ENCODE results near the gene ME3.

Gene ME3

DNA sequence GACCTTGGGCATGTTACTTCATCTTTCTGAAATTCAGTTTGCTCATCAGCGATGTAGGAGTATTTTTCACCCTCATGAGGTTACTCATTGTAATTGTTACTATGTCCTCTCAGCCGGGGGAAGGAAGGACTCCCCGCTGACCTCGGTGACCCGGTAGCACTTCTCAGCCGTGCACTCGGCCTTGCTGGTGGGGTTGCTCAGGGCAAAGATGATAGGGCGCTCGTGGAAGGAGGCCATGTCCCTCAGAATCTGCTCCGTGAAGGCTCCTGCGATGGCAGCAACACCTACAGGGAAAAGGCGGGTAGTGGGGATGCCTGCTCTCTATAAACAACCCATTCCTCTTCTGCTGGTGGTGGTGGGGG, 225.5 kb downstream of the ME3 start:
- DNase-seq (ENCODE audit: low read depth), result no peak
- H3K4me3 ChIP-seq (ENCODE audit: low read depth, low read length), result no peak overlapping the region
- TF ChIP-seq, protein P1, sequence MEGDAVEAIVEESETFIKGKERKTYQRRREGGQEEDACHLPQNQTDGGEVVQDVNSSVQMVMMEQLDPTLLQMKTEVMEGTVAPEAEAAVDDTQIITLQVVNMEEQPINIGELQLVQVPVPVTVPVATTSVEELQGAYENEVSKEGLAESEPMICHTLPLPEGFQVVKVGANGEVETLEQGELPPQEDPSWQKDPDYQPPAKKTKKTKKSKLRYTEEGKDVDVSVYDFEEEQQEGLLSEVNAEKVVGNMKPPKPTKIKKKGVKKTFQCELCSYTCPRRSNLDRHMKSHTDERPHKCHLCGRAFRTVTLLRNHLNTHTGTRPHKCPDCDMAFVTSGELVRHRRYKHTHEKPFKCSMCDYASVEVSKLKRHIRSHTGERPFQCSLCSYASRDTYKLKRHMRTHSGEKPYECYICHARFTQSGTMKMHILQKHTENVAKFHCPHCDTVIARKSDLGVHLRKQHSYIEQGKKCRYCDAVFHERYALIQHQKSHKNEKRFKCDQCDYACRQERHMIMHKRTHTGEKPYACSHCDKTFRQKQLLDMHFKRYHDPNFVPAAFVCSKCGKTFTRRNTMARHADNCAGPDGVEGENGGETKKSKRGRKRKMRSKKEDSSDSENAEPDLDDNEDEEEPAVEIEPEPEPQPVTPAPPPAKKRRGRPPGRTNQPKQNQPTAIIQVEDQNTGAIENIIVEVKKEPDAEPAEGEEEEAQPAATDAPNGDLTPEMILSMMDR (IDR thresholded peaks at IDR 0.05; ENCODE audit: low read depth, low read length, missing control alignments), result no peak
- in situ Hi-C loops (cut with HindIII; ENCODE audit: low sequenced_read_pairs), result no loop called here

DNA sequence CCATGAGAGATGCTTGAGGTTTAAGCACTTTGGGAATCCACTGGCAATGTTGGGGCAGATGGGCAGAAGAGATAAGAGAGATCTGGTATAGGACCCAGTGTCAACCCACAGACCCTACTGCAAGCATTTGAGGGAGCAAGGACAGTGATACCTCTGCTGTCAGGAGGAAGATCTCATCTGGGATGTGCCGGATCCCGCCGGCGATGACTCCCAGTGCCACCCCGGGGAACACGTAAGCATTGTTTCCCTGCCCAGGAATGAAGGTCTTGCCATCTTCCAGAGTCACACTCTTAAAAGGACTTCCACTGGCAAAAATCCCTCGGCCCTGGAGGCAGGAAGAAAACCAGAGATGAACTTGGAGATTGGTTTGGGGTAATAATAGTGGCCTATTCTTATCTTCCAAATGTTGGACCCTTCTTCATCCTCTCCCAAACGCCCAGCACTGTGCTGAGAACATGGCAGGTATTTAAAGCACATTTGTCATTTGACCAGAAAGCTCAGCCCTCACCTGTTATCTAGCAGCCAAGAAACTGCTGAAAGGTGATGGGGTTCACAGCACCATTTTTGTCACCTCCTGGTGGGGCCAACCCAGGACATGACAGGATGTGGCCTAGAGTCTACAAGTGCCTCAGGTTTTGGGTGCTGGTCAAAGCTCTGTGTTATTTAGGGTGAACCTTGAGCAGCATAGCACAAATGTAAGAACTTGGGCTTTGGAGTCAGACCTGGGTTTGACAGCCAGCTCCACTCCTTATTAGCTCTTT, 226.1 kb downstream of the ME3 start:
- H3K4me3 ChIP-seq (ENCODE audit: low read depth, low read length), result no peak overlapping the region
- in situ Hi-C loops (cut with HindIII; ENCODE audit: low sequenced_read_pairs), result no loop called here
- TF ChIP-seq, protein P1 (IDR thresholded peaks at IDR 0.05; ENCODE audit: low read depth, low read length, missing control alignments), result no peak
- no peak for DNase-seq (ENCODE audit: low read depth)

DNA sequence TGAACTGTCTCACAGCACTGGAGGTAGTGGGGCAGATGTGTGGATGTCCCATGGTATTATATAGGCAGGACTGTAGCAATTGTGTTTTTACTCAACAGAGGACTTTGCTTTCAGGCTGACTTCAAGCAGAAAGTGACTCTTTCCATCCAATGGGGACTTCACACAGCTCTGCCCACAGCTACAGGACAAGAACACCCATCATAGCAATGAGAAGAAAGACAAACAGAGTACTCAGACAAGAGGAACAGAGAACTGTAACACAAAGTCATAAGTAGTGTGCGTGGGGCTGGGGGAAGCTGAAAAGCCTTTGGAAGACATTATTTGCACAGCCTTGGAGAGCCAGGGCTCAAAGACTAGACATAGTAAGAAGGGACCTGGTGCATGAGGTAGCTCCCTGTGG, 227.4 kb downstream of the ME3 start:
- TF ChIP-seq, protein P1 (IDR thresholded peaks at IDR 0.05; ENCODE audit: low read depth, low read length, missing control alignments), result no peak
- H3K4me3 ChIP-seq (ENCODE audit: low read depth, low read length), result no peak overlapping the region
- no peak for DNase-seq (ENCODE audit: low read depth)
- in situ Hi-C loops (cut with HindIII; ENCODE audit: low sequenced_read_pairs), result no loop called here

DNA sequence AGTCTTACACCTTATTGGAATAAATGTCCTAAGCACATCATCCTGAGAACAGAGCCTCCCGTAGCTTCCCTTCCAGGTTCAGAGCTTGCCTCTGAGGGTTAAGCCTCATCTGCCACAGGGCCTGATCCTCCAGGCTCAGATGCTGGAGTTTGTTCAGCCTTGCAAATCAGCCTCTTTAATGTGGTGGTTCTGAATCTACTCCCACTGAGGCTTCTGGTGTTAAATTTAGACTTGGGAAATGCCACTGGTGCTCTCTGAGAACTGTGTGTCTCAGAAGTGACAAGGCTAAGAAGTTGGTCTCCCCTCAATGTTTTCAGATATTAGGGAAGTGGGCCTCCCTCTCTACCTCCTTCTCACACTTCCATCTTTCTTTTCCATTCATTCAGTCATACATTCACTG, 229.0 kb downstream of the ME3 start:
- DNase-seq (ENCODE audit: low read depth), result no peak
- no peak overlapping the region for H3K4me3 ChIP-seq (ENCODE audit: low read depth, low read length)
- TF ChIP-seq, protein P1 (IDR thresholded peaks at IDR 0.05; ENCODE audit: low read depth, low read length, missing control alignments), result no peak
- in situ Hi-C loops (cut with HindIII; ENCODE audit: low sequenced_read_pairs), result no loop called here

DNA sequence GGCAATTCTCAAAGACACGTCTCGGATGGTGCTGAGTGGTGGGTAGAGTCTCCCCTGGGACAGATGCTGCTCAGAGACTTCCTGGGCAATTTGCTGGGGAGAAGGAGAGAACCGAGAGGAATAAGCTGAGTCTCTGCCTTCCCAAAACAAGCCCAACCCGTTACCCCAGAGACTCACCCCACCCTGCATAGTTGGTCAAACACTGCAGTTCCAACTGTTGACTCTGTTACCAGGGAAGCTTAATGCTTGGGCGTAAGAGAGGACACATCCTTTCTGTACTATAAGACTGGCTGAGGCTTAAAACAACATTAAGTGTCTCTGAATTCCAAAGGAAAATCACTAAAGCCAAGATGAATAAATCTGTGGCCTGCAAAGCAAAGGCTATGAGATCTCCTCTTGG, 229.6 kb downstream of the ME3 start:
- TF ChIP-seq, protein P1 (IDR thresholded peaks at IDR 0.05; ENCODE audit: low read depth, low read length, missing control alignments), result no peak
- no peak overlapping the region for H3K4me3 ChIP-seq (ENCODE audit: low read depth, low read length)
- in situ Hi-C loops (cut with HindIII; ENCODE audit: low sequenced_read_pairs), result no loop called here
- no peak for DNase-seq (ENCODE audit: low read depth)

DNA sequence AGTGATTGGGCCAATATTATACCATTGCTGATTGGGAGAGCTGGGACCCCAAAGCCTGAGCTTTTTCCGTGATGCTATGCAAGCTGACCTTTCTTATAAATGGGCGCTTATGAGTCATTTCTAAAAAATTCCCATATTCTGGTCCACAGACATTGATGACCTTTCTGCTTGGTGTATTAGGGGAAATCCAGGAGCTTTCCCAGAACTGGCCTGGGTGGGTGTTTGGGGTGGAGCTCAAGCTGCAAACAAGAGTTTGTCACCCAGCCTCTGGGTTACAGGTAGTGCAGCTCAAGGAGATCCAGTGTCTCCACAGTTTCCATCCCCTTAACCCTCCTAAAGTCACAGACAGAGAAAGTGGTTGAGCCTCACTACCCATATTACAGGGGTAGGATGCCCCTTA, 230.0 kb downstream of the ME3 start:
- no peak overlapping the region for H3K4me3 ChIP-seq (ENCODE audit: low read depth, low read length)
- TF ChIP-seq, protein P1 (IDR thresholded peaks at IDR 0.05; ENCODE audit: low read depth, low read length, missing control alignments), result no peak
- in situ Hi-C loops (cut with HindIII; ENCODE audit: low sequenced_read_pairs), result no loop called here
- DNase-seq (ENCODE audit: low read depth), result no peak

Data from astrocyte of the cerebellum (primary cell).